Measurements from ENCODE around the gene CLEC2A.
"Not testable (repeated sequence)": the region's sequence is repeated elsewhere in the genome, so short reads cannot be mapped to it uniquely, and the experiment has no call there.

CLEC2A gene, protein sequence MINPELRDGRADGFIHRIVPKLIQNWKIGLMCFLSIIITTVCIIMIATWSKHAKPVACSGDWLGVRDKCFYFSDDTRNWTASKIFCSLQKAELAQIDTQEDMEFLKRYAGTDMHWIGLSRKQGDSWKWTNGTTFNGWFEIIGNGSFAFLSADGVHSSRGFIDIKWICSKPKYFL

DNA sequence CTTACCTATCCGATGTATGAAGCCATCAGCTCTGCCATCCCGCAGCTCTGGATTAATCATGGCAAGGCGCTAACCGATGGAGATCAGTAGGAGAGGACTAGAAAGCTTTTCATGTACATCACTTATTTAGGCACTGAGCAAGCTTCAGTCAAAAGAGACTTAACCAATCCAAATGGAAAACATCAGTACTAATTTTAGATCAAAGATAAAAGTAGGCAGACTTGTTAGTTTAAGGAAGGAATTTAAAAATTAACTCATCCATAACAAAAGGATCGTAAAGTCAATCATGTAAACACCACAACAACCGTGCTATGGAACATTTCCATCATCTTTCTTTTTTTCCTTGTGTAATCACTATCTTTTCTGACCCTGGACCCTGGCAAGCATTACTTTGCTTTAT, at the start of gene CLEC2A:
CLEC2A (minus strand) TSS at position 101 of the 400 bp plus-strand sequence; CDS start at position 60, 41 bp downstream.
- Histone ChIP-seq H3K27ac (ENCODE audit: low read depth, low read length) (no peak within 1 kb of the TSS), H3K36me3 (ENCODE audit: insufficient read depth, low read length) (no peaks in the 10 kb centered on the region), H3K4me1 (ENCODE audit: insufficient read depth, low read length) (no peaks in the 10 kb centered on the region), H3K9me3 (ENCODE audit: low read length) (no peaks in the 10 kb centered on the region), H3K27me3 (ENCODE audit: control insufficient read depth in 1 of 2, insufficient read depth in 2 of 2, low read length in 2 of 2) (no peaks in the 10 kb centered on the region), H3K4me3 (ENCODE audit: low read depth in 1 of 2, low read length in 2 of 2) (no peak within 1 kb of the TSS), H3K9ac (ENCODE audit: low read length) (no peak within 1 kb of the TSS)

DNA sequence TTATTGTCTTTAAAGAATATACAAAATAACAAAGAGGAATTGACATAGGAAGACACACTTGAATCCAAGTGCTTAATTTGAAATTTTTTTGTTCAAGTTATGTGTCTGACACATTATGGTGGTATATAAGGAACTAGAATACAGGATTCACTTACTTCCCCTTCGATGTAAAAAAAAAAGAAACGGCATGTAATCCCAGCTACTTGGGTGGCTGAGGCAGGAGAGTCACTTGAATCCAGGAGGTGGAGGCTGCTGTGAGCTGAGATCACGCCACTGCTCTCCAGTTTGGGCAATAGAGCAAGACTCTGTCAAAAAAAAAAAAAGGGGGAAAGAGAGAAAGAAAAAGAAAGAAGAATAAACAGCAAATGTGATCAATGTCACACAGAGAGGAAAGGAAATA, 48.0 kb upstream of the CLEC2A start:
- Histone ChIP-seq H3K9ac (ENCODE audit: low read length) (no peak overlapping the region), H3K4me1 (ENCODE audit: insufficient read depth, low read length) (no peaks in the 10 kb centered on the region), H3K36me3 (ENCODE audit: insufficient read depth, low read length) (no peaks in the 10 kb centered on the region), H3K4me3 (ENCODE audit: low read depth in 1 of 2, low read length in 2 of 2) (no peak overlapping the region), H3K9me3 (ENCODE audit: low read length) (no peaks in the 10 kb centered on the region), H3K27me3 (ENCODE audit: control insufficient read depth in 1 of 2, insufficient read depth in 2 of 2, low read length in 2 of 2) (no peaks in the 10 kb centered on the region), H3K27ac (ENCODE audit: low read depth, low read length) (no peak overlapping the region)

DNA sequence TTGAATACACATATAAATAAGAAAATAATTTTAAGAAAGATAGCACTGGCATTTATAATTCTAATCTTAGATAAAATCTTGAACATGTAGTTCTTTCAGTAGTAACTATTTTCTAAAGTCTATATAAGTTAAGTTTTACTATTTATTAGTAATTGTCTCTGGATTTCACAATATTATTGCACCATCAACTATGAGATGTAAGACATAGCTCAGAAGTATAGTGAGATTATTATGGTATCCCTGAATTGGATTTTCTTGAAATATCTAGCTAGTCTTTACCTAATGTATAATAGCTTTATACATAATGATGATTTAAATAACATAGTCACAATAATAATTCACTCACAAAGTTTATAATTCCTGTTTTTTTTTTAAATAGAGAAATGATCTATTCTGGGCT, 45.7 kb upstream of the CLEC2A start:
- Histone ChIP-seq H3K4me3 (ENCODE audit: low read depth in 1 of 2, low read length in 2 of 2) (no peak overlapping the region), H3K4me1 (ENCODE audit: insufficient read depth, low read length) (no peaks in the 10 kb centered on the region), H3K36me3 (ENCODE audit: insufficient read depth, low read length) (no peaks in the 10 kb centered on the region), H3K9me3 (ENCODE audit: low read length) (no peaks in the 10 kb centered on the region), H3K27me3 (ENCODE audit: control insufficient read depth in 1 of 2, insufficient read depth in 2 of 2, low read length in 2 of 2) (no peaks in the 10 kb centered on the region), H3K9ac (ENCODE audit: low read length) (no peak overlapping the region), H3K27ac (ENCODE audit: low read depth, low read length) (no peak overlapping the region)

DNA sequence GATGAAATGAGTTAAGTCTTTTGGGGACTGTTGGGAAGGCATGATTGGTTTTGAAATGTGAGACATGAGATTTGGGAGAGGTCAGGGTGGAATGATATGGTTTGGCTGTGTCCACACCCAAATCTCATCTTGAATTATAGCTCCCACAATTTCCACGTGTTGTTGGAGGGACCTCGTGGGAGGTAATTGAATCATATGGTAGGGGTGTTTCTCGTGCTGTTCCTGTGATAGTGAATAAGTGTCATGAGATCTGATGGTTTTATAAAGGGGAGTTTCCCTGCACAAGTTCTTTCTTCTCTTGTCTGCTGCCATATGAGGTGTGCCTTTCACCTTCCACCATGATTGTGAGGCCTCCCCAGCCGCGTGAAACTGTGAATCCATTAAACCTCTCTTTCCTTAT, 44.5 kb upstream of the CLEC2A start:
- not testable (repeated sequence) for H3K4me1 ChIP-seq (ENCODE audit: insufficient read depth, low read length); H3K36me3 ChIP-seq (ENCODE audit: insufficient read depth, low read length); H3K4me3 ChIP-seq (ENCODE audit: low read depth in 1 of 2, low read length in 2 of 2); H3K27me3 ChIP-seq (ENCODE audit: control insufficient read depth in 1 of 2, insufficient read depth in 2 of 2, low read length in 2 of 2); H3K27ac ChIP-seq (ENCODE audit: low read depth, low read length); H3K9me3 ChIP-seq (ENCODE audit: low read length); H3K9ac ChIP-seq (ENCODE audit: low read length)

DNA sequence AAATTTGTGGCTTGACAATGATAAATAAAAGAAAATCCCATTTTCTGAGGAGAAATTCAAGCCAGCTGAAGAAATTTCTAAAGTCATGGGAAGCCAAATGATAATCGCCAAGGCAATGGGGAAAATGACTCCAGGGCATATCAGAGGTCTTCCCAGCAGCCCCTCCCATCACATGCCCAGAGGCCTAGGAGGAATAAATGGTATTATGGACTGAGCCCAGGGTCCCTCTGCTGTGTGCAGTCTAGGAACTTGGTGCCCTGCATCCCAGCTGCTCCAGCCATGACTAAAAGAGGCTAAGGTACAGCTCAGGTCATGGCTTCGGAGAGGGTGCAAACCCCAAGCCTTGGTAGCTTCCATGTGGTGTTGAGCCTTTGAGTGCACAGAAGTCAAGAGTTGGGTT, 43.4 kb upstream of the CLEC2A start:
- H3K36me3 ChIP-seq (ENCODE audit: insufficient read depth, low read length): no peaks in the 10 kb centered on the region
- H3K27ac ChIP-seq (ENCODE audit: low read depth, low read length): no peak overlapping the region
- no peaks in the 10 kb centered on the region for H3K9me3 ChIP-seq (ENCODE audit: low read length)
- H3K4me3 ChIP-seq (ENCODE audit: low read depth in 1 of 2, low read length in 2 of 2): no peak overlapping the region
- H3K9ac ChIP-seq (ENCODE audit: low read length): no peak overlapping the region
- no peaks in the 10 kb centered on the region for H3K4me1 ChIP-seq (ENCODE audit: insufficient read depth, low read length)
- no peaks in the 10 kb centered on the region for H3K27me3 ChIP-seq (ENCODE audit: control insufficient read depth in 1 of 2, insufficient read depth in 2 of 2, low read length in 2 of 2)

DNA sequence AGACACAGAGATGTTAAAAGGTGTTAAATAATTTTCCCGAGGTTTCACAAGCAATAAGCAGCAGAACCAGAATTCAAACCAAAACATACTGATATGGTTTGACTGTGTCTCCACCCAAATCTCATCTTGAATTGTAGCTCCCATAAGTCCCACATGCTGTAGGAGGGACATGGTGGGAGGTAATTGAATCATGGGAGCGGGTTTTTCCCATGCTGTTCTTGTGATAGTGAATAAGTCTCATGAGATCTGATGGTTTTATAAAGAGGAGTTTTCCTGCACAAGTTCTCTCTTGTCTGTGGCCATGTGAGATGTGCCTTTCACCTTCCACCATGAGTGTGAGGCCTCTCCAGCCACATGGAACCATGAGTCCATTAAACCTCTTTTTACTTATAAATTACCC, 42.6 kb upstream of the CLEC2A start:
- H3K27me3 ChIP-seq (ENCODE audit: control insufficient read depth in 1 of 2, insufficient read depth in 2 of 2, low read length in 2 of 2); H3K27ac ChIP-seq (ENCODE audit: low read depth, low read length); H3K36me3 ChIP-seq (ENCODE audit: insufficient read depth, low read length); H3K4me3 ChIP-seq (ENCODE audit: low read depth in 1 of 2, low read length in 2 of 2); H3K9me3 ChIP-seq (ENCODE audit: low read length); H3K4me1 ChIP-seq (ENCODE audit: insufficient read depth, low read length); H3K9ac ChIP-seq (ENCODE audit: low read length): not testable (repeated sequence)

DNA sequence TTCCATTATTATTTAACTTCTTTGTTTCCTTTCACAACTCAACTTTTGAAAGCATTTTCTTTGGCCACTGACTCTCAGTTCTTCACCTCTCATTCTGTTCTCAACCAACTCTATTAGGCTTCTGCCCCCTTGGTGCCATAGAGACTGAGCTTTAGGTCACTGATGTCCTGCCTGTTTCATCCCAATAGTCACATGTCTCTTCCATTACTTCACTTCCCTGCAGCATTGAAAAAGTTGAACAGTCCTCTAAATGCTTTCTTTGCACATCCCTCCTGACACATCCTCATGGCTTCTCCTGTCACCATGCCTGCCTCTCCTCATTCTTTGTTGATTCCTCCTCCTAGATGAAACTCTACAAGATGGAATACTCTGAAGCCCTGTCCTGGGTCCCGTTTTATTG, 41.8 kb upstream of the CLEC2A start:
- no peaks in the 10 kb centered on the region for H3K4me1 ChIP-seq (ENCODE audit: insufficient read depth, low read length)
- no peaks in the 10 kb centered on the region for H3K9me3 ChIP-seq (ENCODE audit: low read length)
- H3K27ac ChIP-seq (ENCODE audit: low read depth, low read length): no peak overlapping the region
- no peaks in the 10 kb centered on the region for H3K36me3 ChIP-seq (ENCODE audit: insufficient read depth, low read length)
- H3K9ac ChIP-seq (ENCODE audit: low read length): no peak overlapping the region
- no peaks in the 10 kb centered on the region for H3K27me3 ChIP-seq (ENCODE audit: control insufficient read depth in 1 of 2, insufficient read depth in 2 of 2, low read length in 2 of 2)
- no peak overlapping the region for H3K4me3 ChIP-seq (ENCODE audit: low read depth in 1 of 2, low read length in 2 of 2)

DNA sequence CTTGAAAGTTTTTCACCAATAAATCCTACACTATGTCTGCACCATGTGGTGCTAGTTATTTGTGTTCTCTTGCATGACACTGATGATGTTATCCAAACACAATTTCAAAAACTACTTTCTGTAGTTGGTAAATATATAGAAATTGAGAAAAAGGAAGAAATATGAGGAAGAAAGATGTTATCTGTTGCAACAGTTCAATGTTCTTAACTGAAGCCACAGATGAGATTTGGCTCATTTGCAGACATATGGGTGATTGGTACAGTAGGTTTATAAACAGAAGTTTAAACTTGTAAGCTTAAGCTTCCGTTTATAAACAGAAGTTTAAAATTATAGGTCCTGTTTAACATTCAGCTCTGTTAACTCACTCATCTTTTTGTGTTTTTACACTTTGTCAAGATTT, 39.0 kb upstream of the CLEC2A start, which contains the start of gene CLEC12A:
CLEC12A (plus strand) TSS at position 229 of the 400 bp plus-strand sequence. CDS start 188 bp downstream, outside the sequence.
- Histone ChIP-seq H3K27ac (ENCODE audit: low read depth, low read length) (no peak within 1 kb of the TSS), H3K27me3 (ENCODE audit: control insufficient read depth in 1 of 2, insufficient read depth in 2 of 2, low read length in 2 of 2) (no peaks in the 10 kb centered on the region), H3K4me1 (ENCODE audit: insufficient read depth, low read length) (no peaks in the 10 kb centered on the region), H3K36me3 (ENCODE audit: insufficient read depth, low read length) (no peaks in the 10 kb centered on the region), H3K4me3 (ENCODE audit: low read depth in 1 of 2, low read length in 2 of 2) (no peak within 1 kb of the TSS), H3K9ac (ENCODE audit: low read length) (no peak within 1 kb of the TSS), H3K9me3 (ENCODE audit: low read length) (no peaks in the 10 kb centered on the region)

DNA sequence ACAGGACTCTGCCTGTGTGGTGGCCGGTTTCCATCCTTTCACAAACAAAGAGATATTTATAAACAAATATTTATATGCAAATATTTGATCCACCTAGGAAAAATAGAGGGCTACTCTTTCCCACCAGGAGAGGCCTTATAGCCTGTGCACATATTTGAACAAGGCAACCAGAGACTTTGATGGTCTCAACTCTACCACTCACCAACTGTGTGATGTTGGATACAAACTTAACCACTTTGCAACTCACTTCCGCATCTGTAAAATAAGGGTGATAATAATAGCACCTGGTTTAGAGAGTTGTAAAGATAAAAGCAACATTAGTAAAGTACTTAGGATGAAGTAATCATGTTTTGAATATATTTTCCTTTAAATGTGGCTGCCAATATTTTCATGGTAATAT, 37.5 kb upstream of the CLEC2A start:
- no peak overlapping the region for H3K4me3 ChIP-seq (ENCODE audit: low read depth in 1 of 2, low read length in 2 of 2)
- H3K9ac ChIP-seq (ENCODE audit: low read length): no peak overlapping the region
- no peak overlapping the region for H3K27ac ChIP-seq (ENCODE audit: low read depth, low read length)
- no peaks in the 10 kb centered on the region for H3K36me3 ChIP-seq (ENCODE audit: insufficient read depth, low read length)
- H3K27me3 ChIP-seq (ENCODE audit: control insufficient read depth in 1 of 2, insufficient read depth in 2 of 2, low read length in 2 of 2): no peaks in the 10 kb centered on the region
- no peaks in the 10 kb centered on the region for H3K9me3 ChIP-seq (ENCODE audit: low read length)
- H3K4me1 ChIP-seq (ENCODE audit: insufficient read depth, low read length): no peaks in the 10 kb centered on the region

DNA sequence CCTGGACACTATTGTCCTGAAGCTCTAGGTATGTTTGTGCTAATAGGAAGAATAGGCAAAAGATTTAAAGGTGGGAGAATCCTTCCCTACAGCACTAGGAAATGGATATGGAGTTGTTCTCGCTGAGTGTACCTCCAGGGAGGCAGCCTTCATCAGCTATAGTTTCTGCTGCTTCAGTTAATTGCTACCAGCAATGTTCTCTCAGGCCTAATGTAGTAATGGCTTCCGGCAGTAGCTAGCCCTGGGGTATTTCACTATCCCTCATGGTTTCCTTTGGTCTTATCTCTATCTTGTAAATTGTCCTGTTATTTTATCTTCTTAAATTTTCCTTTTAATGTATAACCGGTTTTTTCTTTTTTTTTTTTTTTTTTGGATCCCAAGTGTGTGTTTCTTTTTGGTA, 29.7 kb upstream of the CLEC2A start:
- Histone ChIP-seq H3K9ac (ENCODE audit: low read length) (no peak overlapping the region), H3K27me3 (ENCODE audit: control insufficient read depth in 1 of 2, insufficient read depth in 2 of 2, low read length in 2 of 2) (no peaks in the 10 kb centered on the region), H3K27ac (ENCODE audit: low read depth, low read length) (no peak overlapping the region), H3K36me3 (ENCODE audit: insufficient read depth, low read length) (no peaks in the 10 kb centered on the region), H3K9me3 (ENCODE audit: low read length) (no peaks in the 10 kb centered on the region), H3K4me3 (ENCODE audit: low read depth in 1 of 2, low read length in 2 of 2) (no peak overlapping the region), H3K4me1 (ENCODE audit: insufficient read depth, low read length) (no peaks in the 10 kb centered on the region)

DNA sequence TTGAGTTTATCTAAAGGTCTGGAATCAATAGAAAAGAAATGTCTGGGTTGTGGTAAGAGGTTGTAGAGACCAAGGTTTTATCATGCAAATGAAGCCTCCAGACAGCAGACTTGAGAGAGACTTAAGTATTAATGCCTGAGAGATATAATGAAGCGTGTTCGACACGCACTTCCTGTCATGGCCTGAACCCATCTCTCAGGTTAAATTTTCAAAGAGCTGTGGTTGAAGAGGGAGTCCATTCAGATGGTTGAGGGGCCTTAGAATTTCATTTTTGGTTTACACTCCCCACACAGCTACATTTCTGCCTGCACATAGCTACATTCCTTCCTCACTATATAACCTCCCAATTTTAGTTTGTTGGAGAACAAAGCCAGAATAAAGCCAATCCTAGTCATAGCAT, 28.9 kb upstream of the CLEC2A start:
- Histone ChIP-seq H3K9me3 (ENCODE audit: low read length) (no peaks in the 10 kb centered on the region), H3K9ac (ENCODE audit: low read length) (no peak overlapping the region)

DNA sequence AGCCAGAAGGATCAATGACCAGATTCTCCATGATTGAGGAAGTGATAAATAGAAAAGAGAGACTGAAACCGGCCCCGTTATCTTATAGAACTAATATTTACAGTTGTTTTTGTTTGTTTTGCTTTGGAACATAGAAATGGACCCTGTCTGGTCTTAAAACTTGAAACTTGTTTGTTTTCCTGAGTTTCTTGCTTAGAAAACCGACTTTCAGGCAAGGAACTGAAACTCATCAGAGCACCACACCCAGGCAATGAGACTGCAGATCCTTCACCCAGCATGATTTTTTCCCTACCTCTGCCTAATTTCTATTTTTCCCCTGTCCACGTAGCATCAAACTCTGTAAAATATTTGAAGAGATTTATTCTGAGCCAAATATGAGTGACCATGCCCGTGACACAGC, 28.4 kb upstream of the CLEC2A start:
- Histone ChIP-seq H3K9ac (ENCODE audit: low read length) (no peak overlapping the region), H3K4me1 (ENCODE audit: insufficient read depth, low read length) (no peaks in the 10 kb centered on the region), H3K4me3 (ENCODE audit: low read depth in 1 of 2, low read length in 2 of 2) (no peak overlapping the region), H3K27ac (ENCODE audit: low read depth, low read length) (no peak overlapping the region), H3K9me3 (ENCODE audit: low read length) (no peaks in the 10 kb centered on the region), H3K27me3 (ENCODE audit: control insufficient read depth in 1 of 2, insufficient read depth in 2 of 2, low read length in 2 of 2) (no peaks in the 10 kb centered on the region), H3K36me3 (ENCODE audit: insufficient read depth, low read length) (no peaks in the 10 kb centered on the region)

More for the DNA sequence above, 28.9 kb upstream of the CLEC2A start:
- Histone ChIP-seq H3K4me3 (ENCODE audit: low read depth in 1 of 2, low read length in 2 of 2) (no peak overlapping the region), H3K27ac (ENCODE audit: low read depth, low read length) (no peak overlapping the region), H3K27me3 (ENCODE audit: control insufficient read depth in 1 of 2, insufficient read depth in 2 of 2, low read length in 2 of 2) (no peaks in the 10 kb centered on the region), H3K4me1 (ENCODE audit: insufficient read depth, low read length) (no peaks in the 10 kb centered on the region), H3K36me3 (ENCODE audit: insufficient read depth, low read length) (no peaks in the 10 kb centered on the region)

Data from muscle layer of colon (tissue), 2 donors.